ENCODE data around the gene UBXN4.

Gene UBXN4

DNA sequence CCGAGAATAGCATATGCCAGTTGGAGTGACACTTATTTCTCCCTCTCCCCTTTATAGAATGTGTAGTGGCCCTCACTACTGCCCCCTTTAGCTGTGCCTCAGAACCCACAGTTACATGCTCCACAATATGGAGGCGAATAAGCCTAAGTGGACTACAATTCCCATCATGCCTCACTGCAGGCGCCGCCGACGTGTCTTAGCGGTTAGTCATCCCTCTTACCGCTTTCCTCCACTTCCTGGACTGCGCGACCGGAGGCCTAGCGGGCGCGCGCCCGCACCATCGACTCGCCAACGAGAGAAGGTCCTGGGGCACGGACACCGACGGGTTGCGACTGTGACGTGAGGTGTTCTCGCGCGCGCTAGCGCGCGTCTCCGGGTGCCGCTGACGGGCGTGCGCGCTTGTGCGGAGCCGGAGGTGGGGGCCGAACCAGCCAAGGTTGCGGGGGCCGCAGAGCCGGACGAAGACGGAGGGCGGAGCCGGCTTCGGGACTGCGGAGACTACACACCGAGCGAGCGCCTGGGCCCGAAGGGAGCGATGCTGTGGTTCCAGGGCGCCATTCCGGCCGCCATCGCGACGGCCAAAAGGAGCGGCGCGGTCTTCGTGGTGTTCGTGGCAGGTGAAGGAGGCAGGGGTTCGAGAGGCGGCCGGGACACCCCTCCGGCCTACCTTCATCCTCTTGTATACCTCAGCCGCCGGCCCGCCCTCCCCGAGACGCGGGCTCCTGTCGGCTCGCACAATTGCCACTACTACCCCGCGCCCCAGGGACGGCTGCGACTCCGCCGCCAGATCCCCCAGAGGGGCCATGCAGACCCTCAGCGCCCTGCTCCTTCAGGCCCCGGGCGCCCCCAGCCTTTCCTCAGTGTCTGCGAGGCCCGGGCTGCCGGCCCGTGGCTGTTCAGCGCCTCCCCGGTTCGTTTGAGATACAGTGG, at the start of gene UBXN4:
TSS of gene UBXN4 (plus strand) at position 461 of the 930 bp plus-strand sequence. CDS start at position 536, 75 bp downstream.
- peaks cover 49% of the 10 kb centered on the region for H3K79me2 ChIP-seq (ENCODE audit: low read length)
- TF ChIP-seq CTCF (IDR thresholded peaks at IDR 0.05; ENCODE audit: low read length) (peak; percentile 59), EZH2phosphoT487 (IDR thresholded peaks at IDR 0.05; ENCODE audit: low read length) (no peak), EZH2 (optimal IDR thresholded peaks at IDR 0.05; ENCODE audit: low read depth, low read length) (no peak)

GRCh38 chr2:135694711-135695110, 46.9 kb upstream of the UBXN4 start:
- Histone ChIP-seq H3K9ac (ENCODE audit: low read length) (no peak overlapping the region), H3F3A (ENCODE audit: insufficient read depth, low read length) (no peaks in the 10 kb centered on the region), H3K79me2 (ENCODE audit: low read length) (no peaks in the 10 kb centered on the region), H2AFZ (ENCODE audit: low read length) (no peak overlapping the region), H3K4me1 (ENCODE audit: low read length) (0 out of 2 replicates have a peak, but pooled peaks cover under 1% of the 10 kb centered on the region), H3K9me3 (replicated peaks; ENCODE audit: insufficient read depth, low read length) (no peaks in the 10 kb centered on the region), H3K4me2 (ENCODE audit: low read depth, low read length) (no peak overlapping the region), H3K27me3 (replicated peaks; ENCODE audit: insufficient read depth, low read length) (no peaks in the 10 kb centered on the region), H3K36me3 (replicated peaks; ENCODE audit: insufficient read depth, low read length) (no peaks in the 10 kb centered on the region), H3K4me3 (ENCODE audit: low read length) (no peak overlapping the region), H3K27ac (ENCODE audit: low read length) (no peak overlapping the region), H4K20me1 (ENCODE audit: insufficient read depth, low read length) (no peaks in the 10 kb centered on the region), H3K9me2 (replicated peaks; ENCODE audit: insufficient read depth, low read length) (no peaks in the 10 kb centered on the region)
- DNase-seq: no peak
- TF ChIP-seq EZH2 (optimal IDR thresholded peaks at IDR 0.05; ENCODE audit: low read depth, low read length): no peak
- no peak for TF ChIP-seq CTCF (IDR thresholded peaks at IDR 0.05; ENCODE audit: low read length)
- TF ChIP-seq EZH2phosphoT487 (IDR thresholded peaks at IDR 0.05; ENCODE audit: low read length): no peak

More for the DNA sequence above, at the start of gene UBXN4:
- H3K27me3 ChIP-seq (replicated peaks; ENCODE audit: insufficient read depth, low read length): no peaks in the 10 kb centered on the region
- H3F3A ChIP-seq (ENCODE audit: insufficient read depth, low read length): peaks cover 18% of the 10 kb centered on the region
- peak within 1 kb of the TSS; percentile 99 for H3K9ac ChIP-seq (ENCODE audit: low read length)
- peak within 1 kb of the TSS; percentile 87 for H3K4me2 ChIP-seq (ENCODE audit: low read depth, low read length)
- no peaks in the 10 kb centered on the region for H3K9me2 ChIP-seq (replicated peaks; ENCODE audit: insufficient read depth, low read length)
- H4K20me1 ChIP-seq (ENCODE audit: insufficient read depth, low read length): peaks cover 20% of the 10 kb centered on the region; the same call in 1 of the 2 replicates
- H3K27ac ChIP-seq (ENCODE audit: low read length): peak within 1 kb of the TSS; percentile 98
- H3K36me3 ChIP-seq (replicated peaks; ENCODE audit: insufficient read depth, low read length): peaks cover 9% of the 10 kb centered on the region; the same call in 1 of the 2 replicates
- peak; percentile 99 for DNase-seq
- peak within 1 kb of the TSS; percentile 91 for H2AFZ ChIP-seq (ENCODE audit: low read length)
- H3K9me3 ChIP-seq (replicated peaks; ENCODE audit: insufficient read depth, low read length): no peaks in the 10 kb centered on the region
- peaks cover 14% of the 10 kb centered on the region; the same call in 1 of the 2 replicates for H3K4me1 ChIP-seq (ENCODE audit: low read length)
- peak within 1 kb of the TSS; percentile 94 for H3K4me3 ChIP-seq (ENCODE audit: low read length)

DNA sequence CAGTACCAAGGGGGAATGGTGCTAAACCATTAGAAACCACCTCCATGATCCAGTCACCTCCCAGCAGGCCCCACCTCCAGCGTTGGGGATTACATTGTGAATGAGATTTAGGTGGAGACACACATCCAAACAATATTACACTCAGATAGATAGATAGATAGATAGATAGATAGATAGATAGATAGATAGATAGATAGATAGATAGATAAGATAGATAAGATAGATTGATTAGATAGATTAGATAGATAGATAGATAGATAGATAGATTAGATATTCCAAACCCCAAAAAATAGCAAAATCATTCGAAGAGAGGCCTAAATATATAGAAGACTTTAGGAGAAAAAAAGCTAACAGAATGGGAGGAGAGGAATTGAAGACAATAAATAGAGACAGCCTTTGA, 42.8 kb upstream of the UBXN4 start:
- no peaks in the 10 kb centered on the region for H3K4me1 ChIP-seq (ENCODE audit: low read length)
- TF ChIP-seq EZH2 (optimal IDR thresholded peaks at IDR 0.05; ENCODE audit: low read depth, low read length) (no peak), EZH2phosphoT487 (IDR thresholded peaks at IDR 0.05; ENCODE audit: low read length) (no peak), CTCF (IDR thresholded peaks at IDR 0.05; ENCODE audit: low read length) (no peak)
- no peak for DNase-seq

More for the DNA sequence above, 42.8 kb upstream of the UBXN4 start:
- Histone ChIP-seq H3K27ac (ENCODE audit: low read length) (no peak overlapping the region), H3K9me3 (replicated peaks; ENCODE audit: insufficient read depth, low read length) (no peaks in the 10 kb centered on the region), H3F3A (ENCODE audit: insufficient read depth, low read length) (no peaks in the 10 kb centered on the region), H3K27me3 (replicated peaks; ENCODE audit: insufficient read depth, low read length) (no peaks in the 10 kb centered on the region), H3K9ac (ENCODE audit: low read length) (no peak overlapping the region), H3K36me3 (replicated peaks; ENCODE audit: insufficient read depth, low read length) (no peaks in the 10 kb centered on the region), H3K4me3 (ENCODE audit: low read length) (no peak overlapping the region), H4K20me1 (ENCODE audit: insufficient read depth, low read length) (no peaks in the 10 kb centered on the region), H2AFZ (ENCODE audit: low read length) (no peak overlapping the region), H3K4me2 (ENCODE audit: low read depth, low read length) (no peak overlapping the region), H3K79me2 (ENCODE audit: low read length) (no peaks in the 10 kb centered on the region), H3K9me2 (replicated peaks; ENCODE audit: insufficient read depth, low read length) (no peaks in the 10 kb centered on the region)

Measured in MM.1S (cell line).